ENCODE measurements around the gene KCMF1.

KCMF1 gene

DNA sequence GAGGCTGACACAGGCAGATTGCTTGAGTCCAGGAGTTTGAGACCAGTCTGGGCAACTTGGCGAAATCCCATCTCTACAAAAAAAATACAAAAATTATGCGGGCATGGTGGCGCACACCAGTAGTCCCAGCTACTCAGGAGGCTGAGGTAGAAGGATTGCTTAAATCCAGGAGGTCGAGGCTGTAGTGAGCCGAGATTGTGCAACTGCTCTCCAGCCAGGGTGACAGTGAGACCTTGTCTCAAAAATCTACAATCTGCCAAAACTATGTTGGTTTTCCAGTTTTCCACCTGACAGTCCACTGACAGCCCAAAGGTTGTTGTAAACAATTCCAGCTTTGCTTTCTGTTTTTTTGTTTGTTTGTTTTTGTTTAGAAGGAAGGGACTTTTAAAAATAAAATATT, 51.3 kb downstream of the KCMF1 start:
- Histone ChIP-seq H3K4me1 (ENCODE audit: control insufficient read depth, insufficient read depth, low read length) (peaks cover 2% of the 10 kb centered on the region), H3K27ac (ENCODE audit: low read depth, low read length) (no peak overlapping the region), H3K9ac (ENCODE audit: low read length) (no peak overlapping the region), H3K27me3 (ENCODE audit: control insufficient read depth, insufficient read depth, low read length) (no peaks in the 10 kb centered on the region), H3K36me3 (ENCODE audit: control insufficient read depth, insufficient read depth, low read length) (no peaks in the 10 kb centered on the region), H3K4me3 (ENCODE audit: low read length) (no peak overlapping the region)

DNA sequence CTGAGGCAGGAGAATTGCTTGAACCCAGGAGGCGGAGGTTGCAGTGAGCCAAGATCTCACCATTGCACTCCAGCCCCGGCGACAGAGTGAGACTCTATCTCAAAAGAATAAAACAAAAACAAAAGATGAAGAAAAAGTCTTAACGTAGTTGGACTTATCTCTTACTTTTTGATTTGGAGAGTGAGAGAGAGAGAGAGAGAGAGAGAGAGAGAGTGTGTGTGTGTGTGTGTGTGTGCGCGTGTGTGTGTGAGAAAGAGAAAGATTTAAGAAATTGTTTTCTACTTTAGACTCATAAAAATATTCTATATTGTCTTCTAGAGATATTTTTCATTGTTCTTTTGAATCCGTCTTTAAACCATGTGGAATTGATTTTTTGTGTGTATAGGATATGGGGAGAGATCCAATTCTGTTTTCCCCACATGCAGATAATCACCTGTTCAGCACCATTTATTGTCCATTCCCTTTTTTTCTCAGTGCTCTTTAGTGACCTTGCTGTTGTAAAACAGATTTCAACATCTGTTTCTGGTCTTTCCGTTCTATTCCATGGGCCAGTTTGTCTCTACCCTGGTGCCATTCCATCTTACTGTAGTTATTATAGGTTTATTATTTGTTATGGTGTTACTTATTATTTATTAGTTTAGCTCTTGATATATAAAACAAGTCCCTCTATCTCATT, 53.5 kb downstream of the KCMF1 start:
- no peaks in the 10 kb centered on the region for H3K27me3 ChIP-seq (ENCODE audit: control insufficient read depth, insufficient read depth, low read length)
- no peak overlapping the region for H3K9ac ChIP-seq (ENCODE audit: low read length)
- H3K4me1 ChIP-seq (ENCODE audit: control insufficient read depth, insufficient read depth, low read length), result peaks cover 2% of the 10 kb centered on the region
- no peak overlapping the region for H3K27ac ChIP-seq (ENCODE audit: low read depth, low read length)
- H3K36me3 ChIP-seq (ENCODE audit: control insufficient read depth, insufficient read depth, low read length), result peaks cover 2% of the 10 kb centered on the region
- no peak overlapping the region for H3K4me3 ChIP-seq (ENCODE audit: low read length)

DNA sequence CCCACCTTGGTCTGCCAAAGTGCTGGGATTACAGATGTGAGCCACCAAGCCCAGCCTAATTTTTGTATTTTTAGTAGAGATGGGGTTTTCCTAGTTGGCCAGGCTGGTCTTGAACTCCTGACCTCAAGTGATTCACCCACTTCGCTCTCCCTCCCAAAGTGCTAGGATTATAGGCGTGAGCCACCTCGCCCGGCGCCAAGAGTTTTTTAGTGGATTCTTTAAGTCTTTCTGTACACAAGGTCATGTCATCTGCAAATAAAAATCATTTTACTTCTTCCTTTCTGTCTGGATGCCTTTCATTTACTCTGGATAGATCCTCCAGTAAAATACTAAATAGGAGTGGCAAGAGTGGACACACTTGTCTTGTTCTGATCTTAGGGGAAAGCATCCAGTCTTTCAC, 61.7 kb downstream of the KCMF1 start:
- H3K27me3 ChIP-seq (ENCODE audit: control insufficient read depth, insufficient read depth, low read length), result no peaks in the 10 kb centered on the region
- H3K9ac ChIP-seq (ENCODE audit: low read length), result no peak overlapping the region
- peaks cover 6% of the 10 kb centered on the region for H3K36me3 ChIP-seq (ENCODE audit: control insufficient read depth, insufficient read depth, low read length)
- H3K27ac ChIP-seq (ENCODE audit: low read depth, low read length), result no peak overlapping the region
- no peaks in the 10 kb centered on the region for H3K4me1 ChIP-seq (ENCODE audit: control insufficient read depth, insufficient read depth, low read length)
- no peak overlapping the region for H3K4me3 ChIP-seq (ENCODE audit: low read length)

DNA sequence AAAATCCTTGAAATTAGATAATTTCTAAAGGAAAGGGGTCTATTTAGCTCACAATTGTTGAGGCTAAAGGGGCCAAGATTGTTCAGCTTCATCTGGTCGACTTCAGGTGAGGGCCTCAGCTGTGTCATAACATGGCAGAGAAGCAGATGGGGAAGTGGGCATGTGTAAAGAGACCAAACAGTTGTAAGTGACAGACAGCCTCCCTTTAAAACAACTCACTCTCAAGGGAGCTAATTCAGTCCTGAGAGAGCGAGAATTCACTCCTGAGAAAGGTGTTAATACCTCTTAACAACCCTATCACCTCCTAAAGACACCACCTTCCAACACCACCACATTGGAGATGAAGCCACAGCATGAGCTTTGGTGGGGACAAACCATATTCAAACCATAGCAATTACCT, 62.4 kb downstream of the KCMF1 start:
- Histone ChIP-seq H3K27me3 (ENCODE audit: control insufficient read depth, insufficient read depth, low read length) (no peaks in the 10 kb centered on the region), H3K4me3 (ENCODE audit: low read length) (no peak overlapping the region), H3K36me3 (ENCODE audit: control insufficient read depth, insufficient read depth, low read length) (peaks cover 6% of the 10 kb centered on the region), H3K27ac (ENCODE audit: low read depth, low read length) (no peak overlapping the region), H3K4me1 (ENCODE audit: control insufficient read depth, insufficient read depth, low read length) (no peaks in the 10 kb centered on the region), H3K9ac (ENCODE audit: low read length) (no peak overlapping the region)

DNA sequence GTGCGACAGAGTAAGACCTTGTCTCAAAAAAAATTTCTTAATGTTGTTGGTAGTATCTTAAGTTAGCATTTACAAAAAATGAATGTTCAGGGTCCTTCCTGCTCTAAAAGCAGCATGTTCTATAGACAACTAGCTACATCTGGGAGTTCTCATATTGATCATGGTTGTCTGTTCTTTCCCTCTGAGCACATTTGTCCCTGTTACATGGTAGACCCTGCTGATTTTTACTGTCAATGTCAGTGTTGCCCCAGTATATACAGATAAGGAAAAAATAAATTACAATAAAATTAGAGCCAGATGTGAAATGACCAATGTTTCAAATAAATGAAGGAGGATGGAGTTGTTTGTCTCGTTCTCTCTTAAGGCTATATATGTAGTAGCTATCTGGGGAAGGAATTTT, 63.2 kb downstream of the KCMF1 start:
- Histone ChIP-seq H3K27ac (ENCODE audit: low read depth, low read length) (no peak overlapping the region), H3K4me3 (ENCODE audit: low read length) (no peak overlapping the region), H3K36me3 (ENCODE audit: control insufficient read depth, insufficient read depth, low read length) (peaks cover 4% of the 10 kb centered on the region), H3K9ac (ENCODE audit: low read length) (no peak overlapping the region), H3K4me1 (ENCODE audit: control insufficient read depth, insufficient read depth, low read length) (no peaks in the 10 kb centered on the region), H3K27me3 (ENCODE audit: control insufficient read depth, insufficient read depth, low read length) (no peaks in the 10 kb centered on the region)

DNA sequence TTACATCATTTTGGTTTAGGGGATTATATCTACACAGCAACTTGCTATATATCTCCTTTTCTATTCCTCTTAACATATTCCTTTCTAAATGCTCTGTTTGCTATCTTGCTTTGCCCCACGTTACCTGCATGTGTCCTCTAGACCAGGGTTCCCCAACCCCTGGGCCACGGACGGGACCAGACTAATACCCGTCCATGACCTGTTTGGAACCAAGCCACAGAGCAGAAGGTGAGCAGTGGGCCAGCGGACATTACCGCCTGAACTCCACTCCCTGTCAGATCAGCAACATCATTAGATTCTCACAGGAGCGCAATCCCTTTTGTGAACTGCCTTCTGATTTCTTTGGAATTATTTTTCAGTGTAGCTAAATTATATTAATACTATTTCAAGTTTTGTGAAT, 66.7 kb downstream of the KCMF1 start:
- no peak overlapping the region for H3K9ac ChIP-seq (ENCODE audit: low read length)
- no peaks in the 10 kb centered on the region for H3K27me3 ChIP-seq (ENCODE audit: control insufficient read depth, insufficient read depth, low read length)
- peaks cover 4% of the 10 kb centered on the region for H3K36me3 ChIP-seq (ENCODE audit: control insufficient read depth, insufficient read depth, low read length)
- H3K27ac ChIP-seq (ENCODE audit: low read depth, low read length), result no peak overlapping the region
- no peak overlapping the region for H3K4me3 ChIP-seq (ENCODE audit: low read length)
- H3K4me1 ChIP-seq (ENCODE audit: control insufficient read depth, insufficient read depth, low read length), result no peaks in the 10 kb centered on the region

DNA sequence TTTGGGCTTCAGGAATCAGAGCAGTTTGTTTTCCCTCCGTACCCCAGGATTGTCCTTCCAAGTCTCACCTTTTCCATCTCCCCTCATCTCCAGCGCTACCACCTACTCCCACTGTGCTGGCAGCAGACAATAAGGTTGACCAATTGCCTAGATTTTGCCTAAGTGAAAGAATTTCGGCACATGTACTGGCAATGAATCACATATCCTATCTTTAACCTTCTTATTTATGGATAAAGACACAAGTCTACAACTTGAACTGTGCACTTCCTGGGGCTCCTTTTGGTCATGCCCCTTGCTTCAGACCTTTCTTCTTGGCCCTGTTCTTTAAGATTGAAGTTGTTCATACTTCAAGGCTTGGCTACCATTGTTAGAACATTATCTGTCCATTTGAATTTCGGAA, 71.4 kb downstream of the KCMF1 start:
- Histone ChIP-seq H3K4me1 (ENCODE audit: control insufficient read depth, insufficient read depth, low read length) (no peaks in the 10 kb centered on the region), H3K4me3 (ENCODE audit: low read length) (no peak overlapping the region), H3K27ac (ENCODE audit: low read depth, low read length) (no peak overlapping the region), H3K27me3 (ENCODE audit: control insufficient read depth, insufficient read depth, low read length) (no peaks in the 10 kb centered on the region), H3K9ac (ENCODE audit: low read length) (no peak overlapping the region), H3K36me3 (ENCODE audit: control insufficient read depth, insufficient read depth, low read length) (peaks cover 3% of the 10 kb centered on the region)

DNA sequence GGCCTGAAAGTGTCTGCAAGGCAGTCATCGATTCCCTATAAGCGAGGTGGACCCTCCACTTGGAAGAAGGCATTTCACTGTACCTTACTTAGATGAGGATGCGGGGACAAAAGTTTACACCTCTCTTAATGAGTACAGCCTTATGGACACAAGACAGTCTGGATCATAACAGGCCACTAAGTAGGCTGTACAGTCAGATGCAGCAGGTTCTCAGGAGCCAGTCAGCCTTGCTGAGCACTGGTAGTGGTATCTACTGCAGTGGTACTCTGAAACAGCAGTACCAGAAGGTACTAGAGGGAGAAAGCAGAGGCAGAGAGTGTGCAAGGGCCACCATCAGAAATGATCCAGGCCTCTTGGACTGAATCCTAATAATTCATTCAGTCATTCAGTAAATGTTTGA, 77.6 kb downstream of the KCMF1 start:
- no peak overlapping the region for H3K4me3 ChIP-seq (ENCODE audit: low read length)
- no peaks in the 10 kb centered on the region for H3K4me1 ChIP-seq (ENCODE audit: control insufficient read depth, insufficient read depth, low read length)
- H3K27ac ChIP-seq (ENCODE audit: low read depth, low read length), result no peak overlapping the region
- H3K27me3 ChIP-seq (ENCODE audit: control insufficient read depth, insufficient read depth, low read length), result no peaks in the 10 kb centered on the region
- peaks cover 12% of the 10 kb centered on the region for H3K36me3 ChIP-seq (ENCODE audit: control insufficient read depth, insufficient read depth, low read length)
- H3K9ac ChIP-seq (ENCODE audit: low read length), result no peak overlapping the region

DNA sequence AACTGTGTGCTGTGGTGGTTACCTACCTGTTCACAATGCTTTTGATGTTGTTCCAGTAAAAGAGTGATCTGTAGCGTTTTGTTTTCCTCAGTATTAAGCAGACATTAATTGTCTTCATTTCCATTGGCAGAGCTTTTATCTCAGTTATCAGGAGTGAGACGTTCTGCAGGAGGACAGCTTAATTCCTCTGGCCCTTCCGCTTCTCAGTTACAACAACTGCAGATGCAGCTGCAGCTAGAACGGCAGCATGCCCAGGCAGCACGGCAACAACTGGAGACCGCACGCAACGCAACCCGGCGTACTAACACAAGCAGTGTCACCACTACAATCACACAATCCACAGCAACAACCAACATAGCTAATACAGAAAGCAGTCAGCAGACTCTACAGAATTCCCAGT, 78.3 kb downstream of the KCMF1 start:
- H3K36me3 ChIP-seq (ENCODE audit: control insufficient read depth, insufficient read depth, low read length), result peaks cover 16% of the 10 kb centered on the region

DNA sequence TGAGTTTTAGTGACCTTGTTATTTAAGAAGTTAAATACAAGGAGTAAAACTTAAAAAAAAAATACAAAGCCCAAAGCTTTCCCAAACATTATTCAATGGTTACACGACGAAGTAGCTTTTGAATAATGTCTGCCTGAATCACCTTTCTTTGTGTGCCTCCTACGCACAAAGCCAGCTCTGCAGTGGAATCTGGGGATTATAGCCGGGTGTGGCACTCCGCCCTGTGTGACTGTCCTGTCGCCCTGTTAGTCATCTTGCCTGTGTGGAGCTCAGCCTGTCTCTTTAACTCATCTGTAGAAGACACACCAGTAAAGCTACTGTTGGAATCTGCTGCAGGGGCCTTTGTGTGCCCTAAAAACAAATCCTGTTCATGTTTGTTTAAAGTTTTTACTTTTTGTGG, 82.8 kb downstream of the KCMF1 start:
- no peak overlapping the region for H3K9ac ChIP-seq (ENCODE audit: low read length)
- no peak overlapping the region for H3K4me3 ChIP-seq (ENCODE audit: low read length)
- peaks cover 13% of the 10 kb centered on the region for H3K36me3 ChIP-seq (ENCODE audit: control insufficient read depth, insufficient read depth, low read length)
- no peaks in the 10 kb centered on the region for H3K27me3 ChIP-seq (ENCODE audit: control insufficient read depth, insufficient read depth, low read length)
- no peaks in the 10 kb centered on the region for H3K4me1 ChIP-seq (ENCODE audit: control insufficient read depth, insufficient read depth, low read length)
- no peak overlapping the region for H3K27ac ChIP-seq (ENCODE audit: low read depth, low read length)

More for the DNA sequence above, 78.3 kb downstream of the KCMF1 start:
- Histone ChIP-seq H3K4me3 (ENCODE audit: low read length) (no peak overlapping the region), H3K27me3 (ENCODE audit: control insufficient read depth, insufficient read depth, low read length) (no peaks in the 10 kb centered on the region), H3K9ac (ENCODE audit: low read length) (no peak overlapping the region), H3K27ac (ENCODE audit: low read depth, low read length) (no peak overlapping the region), H3K4me1 (ENCODE audit: control insufficient read depth, insufficient read depth, low read length) (no peaks in the 10 kb centered on the region)

DNA sequence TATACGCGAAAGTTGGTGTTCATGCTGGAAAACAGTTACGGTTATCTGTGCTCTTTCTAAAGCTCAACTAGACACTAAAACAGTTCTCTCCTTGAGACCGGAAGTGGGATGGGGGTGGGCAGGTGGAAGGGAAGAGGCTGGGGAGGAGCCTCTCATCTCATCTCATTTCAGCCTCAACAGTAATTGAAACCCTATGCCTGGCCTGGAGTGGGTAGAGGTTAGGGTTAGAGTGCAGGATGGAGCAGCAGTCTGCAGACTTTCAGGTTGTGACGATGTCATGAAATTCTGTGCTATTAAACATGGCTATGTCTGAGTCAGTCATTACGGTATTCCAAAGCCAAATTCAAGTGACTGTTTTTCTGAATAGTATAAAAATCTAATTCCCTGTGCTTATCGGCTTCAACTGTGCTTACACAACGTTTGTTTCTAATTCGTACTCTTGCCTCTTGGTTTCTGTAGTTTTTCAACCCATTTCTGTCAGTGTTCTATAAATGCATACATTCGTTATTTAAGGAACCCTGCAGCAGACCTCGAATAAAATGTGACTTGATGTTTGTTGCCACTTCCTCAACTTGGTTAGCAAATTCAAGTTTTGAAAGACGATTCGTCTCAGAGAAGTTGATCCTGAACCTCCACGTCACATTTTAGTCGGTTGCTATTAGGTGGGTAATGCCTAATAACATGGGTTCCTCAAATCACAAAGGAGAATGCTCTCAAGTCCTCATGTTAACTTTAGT, 86.4 kb downstream of the KCMF1 start:
- no peak overlapping the region for H3K27ac ChIP-seq (ENCODE audit: low read depth, low read length)
- H3K27me3 ChIP-seq (ENCODE audit: control insufficient read depth, insufficient read depth, low read length), result no peaks in the 10 kb centered on the region
- no peaks in the 10 kb centered on the region for H3K4me1 ChIP-seq (ENCODE audit: control insufficient read depth, insufficient read depth, low read length)
- H3K36me3 ChIP-seq (ENCODE audit: control insufficient read depth, insufficient read depth, low read length), result peaks cover 4% of the 10 kb centered on the region
- H3K9ac ChIP-seq (ENCODE audit: low read length), result no peak overlapping the region
- no peak overlapping the region for H3K4me3 ChIP-seq (ENCODE audit: low read length)

DNA sequence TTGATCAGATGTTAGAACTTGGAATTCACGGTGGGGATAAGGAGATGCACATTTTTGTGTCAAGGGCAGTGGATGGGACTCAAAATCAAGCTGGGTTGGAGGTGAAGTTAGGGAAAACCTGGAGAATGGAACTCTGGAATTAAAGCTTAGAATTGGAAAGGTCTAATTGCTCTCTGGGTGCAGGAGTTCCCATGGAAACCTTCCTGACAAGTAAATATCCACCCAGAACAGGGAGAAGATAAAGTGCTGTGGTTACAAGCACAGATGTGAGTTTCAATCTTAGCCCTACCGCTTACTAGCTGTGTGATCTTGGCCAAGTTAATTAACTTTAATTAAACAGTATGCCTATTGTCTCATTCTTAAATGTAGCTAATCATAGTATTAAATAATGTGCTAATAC, 90.9 kb downstream of the KCMF1 start:
- Histone ChIP-seq H3K9ac (ENCODE audit: low read length) (no peak overlapping the region), H3K27ac (ENCODE audit: low read depth, low read length) (no peak overlapping the region), H3K4me1 (ENCODE audit: control insufficient read depth, insufficient read depth, low read length) (no peaks in the 10 kb centered on the region), H3K27me3 (ENCODE audit: control insufficient read depth, insufficient read depth, low read length) (no peaks in the 10 kb centered on the region), H3K4me3 (ENCODE audit: low read length) (no peak overlapping the region), H3K36me3 (ENCODE audit: control insufficient read depth, insufficient read depth, low read length) (no peaks in the 10 kb centered on the region)

DNA sequence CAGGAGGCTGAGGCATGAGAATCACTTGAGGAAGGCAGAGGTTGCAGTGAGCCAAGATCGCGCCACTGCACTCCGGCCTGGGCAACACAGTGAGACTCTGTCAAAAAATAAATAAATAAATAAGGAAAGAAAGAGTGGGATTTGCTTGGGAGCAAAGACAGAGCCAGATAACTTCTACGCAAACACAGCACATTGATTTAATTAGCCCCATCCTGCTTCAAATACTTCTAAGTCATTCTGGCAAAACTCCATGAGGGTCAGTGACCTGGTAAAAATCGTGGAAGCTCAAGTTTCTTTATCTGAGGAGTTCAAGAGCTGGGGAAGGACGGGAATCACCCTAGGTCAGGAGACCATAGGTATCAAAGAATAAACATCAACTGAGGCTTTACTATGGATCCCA, 91.6 kb downstream of the KCMF1 start:
- no peaks in the 10 kb centered on the region for H3K36me3 ChIP-seq (ENCODE audit: control insufficient read depth, insufficient read depth, low read length)
- H3K4me3 ChIP-seq (ENCODE audit: low read length), result no peak overlapping the region
- H3K27me3 ChIP-seq (ENCODE audit: control insufficient read depth, insufficient read depth, low read length), result no peaks in the 10 kb centered on the region
- no peak overlapping the region for H3K27ac ChIP-seq (ENCODE audit: low read depth, low read length)
- no peaks in the 10 kb centered on the region for H3K4me1 ChIP-seq (ENCODE audit: control insufficient read depth, insufficient read depth, low read length)
- no peak overlapping the region for H3K9ac ChIP-seq (ENCODE audit: low read length)
